ENCODE data around the gene MOB3B.

DNA sequence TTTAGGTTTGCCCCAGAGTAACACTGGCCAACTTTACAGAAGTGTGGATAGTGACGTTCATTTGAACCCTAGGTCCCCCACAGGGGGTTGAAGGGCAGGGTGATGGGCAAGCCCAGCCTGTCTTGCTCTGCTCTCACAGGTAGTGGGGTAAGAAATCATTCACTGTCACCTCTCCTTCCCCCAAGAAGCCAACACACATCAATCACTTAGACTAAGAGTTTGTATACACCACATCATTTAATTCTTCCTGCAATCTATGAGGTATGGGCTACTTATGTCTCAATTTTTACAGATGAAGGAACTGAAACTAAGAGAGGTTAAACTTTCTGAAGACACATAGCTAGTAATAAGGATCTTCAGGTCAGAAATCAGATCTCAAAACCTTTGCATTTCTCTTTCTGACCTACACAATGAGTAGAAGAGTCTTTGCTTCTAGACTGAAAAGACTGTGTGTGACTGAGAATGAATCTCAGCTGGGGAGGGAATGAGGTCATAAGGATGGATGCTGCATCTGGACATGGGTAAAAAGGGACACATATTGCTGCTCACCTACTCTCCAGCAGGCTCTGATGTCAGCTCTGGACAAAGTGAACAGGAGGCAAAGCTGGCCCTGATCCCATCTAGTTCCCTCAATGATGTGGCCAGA is 151.7 kb downstream of the MOB3B start:
- TF ChIP-seq, protein P1, sequence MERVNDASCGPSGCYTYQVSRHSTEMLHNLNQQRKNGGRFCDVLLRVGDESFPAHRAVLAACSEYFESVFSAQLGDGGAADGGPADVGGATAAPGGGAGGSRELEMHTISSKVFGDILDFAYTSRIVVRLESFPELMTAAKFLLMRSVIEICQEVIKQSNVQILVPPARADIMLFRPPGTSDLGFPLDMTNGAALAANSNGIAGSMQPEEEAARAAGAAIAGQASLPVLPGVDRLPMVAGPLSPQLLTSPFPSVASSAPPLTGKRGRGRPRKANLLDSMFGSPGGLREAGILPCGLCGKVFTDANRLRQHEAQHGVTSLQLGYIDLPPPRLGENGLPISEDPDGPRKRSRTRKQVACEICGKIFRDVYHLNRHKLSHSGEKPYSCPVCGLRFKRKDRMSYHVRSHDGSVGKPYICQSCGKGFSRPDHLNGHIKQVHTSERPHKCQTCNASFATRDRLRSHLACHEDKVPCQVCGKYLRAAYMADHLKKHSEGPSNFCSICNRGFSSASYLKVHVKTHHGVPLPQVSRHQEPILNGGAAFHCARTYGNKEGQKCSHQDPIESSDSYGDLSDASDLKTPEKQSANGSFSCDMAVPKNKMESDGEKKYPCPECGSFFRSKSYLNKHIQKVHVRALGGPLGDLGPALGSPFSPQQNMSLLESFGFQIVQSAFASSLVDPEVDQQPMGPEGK (CRISPR knock-in tag; IDR thresholded peaks at IDR 0.05; ENCODE audit: borderline replicate concordance) = no peak
- no peak for TF ChIP-seq PPARA (CRISPR knock-in tag; IDR thresholded peaks at IDR 0.05; ENCODE audit: borderline replicate concordance)
- TF ChIP-seq, protein P2, sequence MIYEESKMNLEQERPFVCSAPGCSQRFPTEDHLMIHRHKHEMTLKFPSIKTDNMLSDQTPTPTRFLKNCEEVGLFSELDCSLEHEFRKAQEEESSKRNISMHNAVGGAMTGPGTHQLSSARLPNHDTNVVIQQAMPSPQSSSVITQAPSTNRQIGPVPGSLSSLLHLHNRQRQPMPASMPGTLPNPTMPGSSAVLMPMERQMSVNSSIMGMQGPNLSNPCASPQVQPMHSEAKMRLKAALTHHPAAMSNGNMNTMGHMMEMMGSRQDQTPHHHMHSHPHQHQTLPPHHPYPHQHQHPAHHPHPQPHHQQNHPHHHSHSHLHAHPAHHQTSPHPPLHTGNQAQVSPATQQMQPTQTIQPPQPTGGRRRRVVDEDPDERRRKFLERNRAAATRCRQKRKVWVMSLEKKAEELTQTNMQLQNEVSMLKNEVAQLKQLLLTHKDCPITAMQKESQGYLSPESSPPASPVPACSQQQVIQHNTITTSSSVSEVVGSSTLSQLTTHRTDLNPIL (CRISPR knock-in tag; IDR thresholded peaks at IDR 0.05; ENCODE audit: low read depth) = no peak
- TF ChIP-seq TOX (CRISPR knock-in tag; IDR thresholded peaks at IDR 0.05; ENCODE audit: borderline replicate concordance) = no peak
- no peak for TF ChIP-seq ARNTL (CRISPR knock-in tag; IDR thresholded peaks at IDR 0.05; ENCODE audit: borderline replicate concordance, low read depth)
- no peak for TF ChIP-seq RARB (CRISPR knock-in tag; IDR thresholded peaks at IDR 0.05)
- TF ChIP-seq SNAI2 (CRISPR knock-in tag; IDR thresholded peaks at IDR 0.05) = no peak
- TF ChIP-seq, protein P3, sequence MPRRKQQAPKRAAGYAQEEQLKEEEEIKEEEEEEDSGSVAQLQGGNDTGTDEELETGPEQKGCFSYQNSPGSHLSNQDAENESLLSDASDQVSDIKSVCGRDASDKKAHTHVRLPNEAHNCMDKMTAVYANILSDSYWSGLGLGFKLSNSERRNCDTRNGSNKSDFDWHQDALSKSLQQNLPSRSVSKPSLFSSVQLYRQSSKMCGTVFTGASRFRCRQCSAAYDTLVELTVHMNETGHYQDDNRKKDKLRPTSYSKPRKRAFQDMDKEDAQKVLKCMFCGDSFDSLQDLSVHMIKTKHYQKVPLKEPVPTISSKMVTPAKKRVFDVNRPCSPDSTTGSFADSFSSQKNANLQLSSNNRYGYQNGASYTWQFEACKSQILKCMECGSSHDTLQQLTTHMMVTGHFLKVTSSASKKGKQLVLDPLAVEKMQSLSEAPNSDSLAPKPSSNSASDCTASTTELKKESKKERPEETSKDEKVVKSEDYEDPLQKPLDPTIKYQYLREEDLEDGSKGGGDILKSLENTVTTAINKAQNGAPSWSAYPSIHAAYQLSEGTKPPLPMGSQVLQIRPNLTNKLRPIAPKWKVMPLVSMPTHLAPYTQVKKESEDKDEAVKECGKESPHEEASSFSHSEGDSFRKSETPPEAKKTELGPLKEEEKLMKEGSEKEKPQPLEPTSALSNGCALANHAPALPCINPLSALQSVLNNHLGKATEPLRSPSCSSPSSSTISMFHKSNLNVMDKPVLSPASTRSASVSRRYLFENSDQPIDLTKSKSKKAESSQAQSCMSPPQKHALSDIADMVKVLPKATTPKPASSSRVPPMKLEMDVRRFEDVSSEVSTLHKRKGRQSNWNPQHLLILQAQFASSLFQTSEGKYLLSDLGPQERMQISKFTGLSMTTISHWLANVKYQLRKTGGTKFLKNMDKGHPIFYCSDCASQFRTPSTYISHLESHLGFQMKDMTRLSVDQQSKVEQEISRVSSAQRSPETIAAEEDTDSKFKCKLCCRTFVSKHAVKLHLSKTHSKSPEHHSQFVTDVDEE (CRISPR knock-in tag; IDR thresholded peaks at IDR 0.05) = no peak
- TF ChIP-seq ZC3H10 (CRISPR knock-in tag; IDR thresholded peaks at IDR 0.05) = no peak
- TF ChIP-seq ZNF8 (CRISPR knock-in tag; IDR thresholded peaks at IDR 0.05) = no peak
- TF ChIP-seq TCF4 (CRISPR knock-in tag; IDR thresholded peaks at IDR 0.05; ENCODE audit: borderline replicate concordance) = no peak

Data from SK-N-SH treated with all-trans-retinoic acid at 6 μM for 48 hours (cell line).